ENCODE results near the gene SPC24. TPM values are rescaled to one million over a fixed set of nuclear protein-coding genes. Genes with fewer than 3 reads are reported as not detected.

Gene SPC24
- total RNA-seq, 3 donors from 2014 or later: 0.66 to 4.8 (median 2.3) TPM

- Histone ChIP-seq H3K9me3 (no peaks in the 10 kb centered on the region), H3K4me1 (no peaks in the 10 kb centered on the region), H3K36me3 (peaks cover 4% of the 10 kb centered on the region), H3K27me3 (no peaks in the 10 kb centered on the region), H3K4me3 (no peak overlapping the region), H3K27ac (peak overlapping the region in 1 of 2 donors; percentile 32)
- intact Hi-C loops (cut with DNase I; ENCODE audit: low total_unique reads): no loop called here
- TF ChIP-seq CTCF (IDR thresholded peaks at IDR 0.05) (no peak), POLR2A (IDR thresholded peaks at IDR 0.05) (no peak)
- DNase-seq (ENCODE audit: low spot score in 2 of 2): no peak
Observed at GRCh38 chr19:11175920-11176319, 20.3 kb upstream of the SPC24 start.

GRCh38 chr19:11174336-11174735, 18.8 kb upstream of the SPC24 start:
- H3K4me1 ChIP-seq: no peaks in the 10 kb centered on the region
- H3K4me3 ChIP-seq: no peak overlapping the region
- H3K27me3 ChIP-seq: no peaks in the 10 kb centered on the region
- DNase-seq (ENCODE audit: low spot score in 2 of 2): no peak
- peaks cover 9% of the 10 kb centered on the region for H3K36me3 ChIP-seq
- H3K9me3 ChIP-seq: no peaks in the 10 kb centered on the region
- no peak overlapping the region for H3K27ac ChIP-seq
- TF ChIP-seq CTCF (IDR thresholded peaks at IDR 0.05): no peak
- TF ChIP-seq POLR2AphosphoS5 (IDR thresholded peaks at IDR 0.05): no peak
- no peak for TF ChIP-seq POLR2A (IDR thresholded peaks at IDR 0.05)
- intact Hi-C loops (cut with DNase I; ENCODE audit: low total_unique reads): no loop called here

DNA sequence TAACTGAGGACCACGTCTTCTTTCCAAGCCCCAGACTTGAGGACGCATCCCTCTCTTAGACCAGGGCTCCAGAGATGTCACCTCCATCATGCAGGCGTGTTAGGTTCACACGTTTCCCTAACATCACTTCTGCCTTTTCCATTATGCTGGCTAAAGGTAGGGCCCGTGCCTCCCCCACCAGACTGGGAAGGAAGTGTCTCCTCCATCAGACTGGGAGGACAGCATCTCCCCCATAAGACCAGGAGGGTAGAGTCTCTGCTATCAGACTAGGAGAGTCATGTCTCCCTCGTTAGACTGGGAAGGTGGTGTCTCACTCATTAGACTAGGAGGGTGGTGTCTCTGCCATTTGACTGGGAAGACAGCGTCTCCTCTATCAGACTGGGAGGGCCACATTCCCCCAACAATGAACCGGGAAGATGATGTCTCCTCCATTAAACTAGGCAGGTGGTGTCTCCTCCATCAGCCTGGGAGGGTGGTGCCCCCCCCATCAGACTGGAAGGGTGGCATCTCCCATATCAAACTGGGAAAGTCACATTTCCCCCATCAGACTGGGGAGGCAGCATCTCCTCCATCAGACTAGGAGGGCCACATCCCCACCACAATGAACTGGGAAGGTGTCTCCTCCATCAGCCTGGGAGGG, 18.1 kb upstream of the SPC24 start:
- no peaks in the 10 kb centered on the region for H3K27me3 ChIP-seq
- H3K36me3 ChIP-seq: peaks cover 9% of the 10 kb centered on the region
- intact Hi-C loops (cut with DNase I; ENCODE audit: low total_unique reads): no loop called here
- no peaks in the 10 kb centered on the region for H3K9me3 ChIP-seq
- H3K27ac ChIP-seq: no peak overlapping the region
- no peak for DNase-seq (ENCODE audit: low spot score in 2 of 2)
- no peaks in the 10 kb centered on the region for H3K4me1 ChIP-seq
- no peak for TF ChIP-seq POLR2AphosphoS5 (IDR thresholded peaks at IDR 0.05)
- no peak for TF ChIP-seq CTCF (IDR thresholded peaks at IDR 0.05)
- no peak for TF ChIP-seq POLR2A (IDR thresholded peaks at IDR 0.05)
- H3K4me3 ChIP-seq: no peak overlapping the region

DNA sequence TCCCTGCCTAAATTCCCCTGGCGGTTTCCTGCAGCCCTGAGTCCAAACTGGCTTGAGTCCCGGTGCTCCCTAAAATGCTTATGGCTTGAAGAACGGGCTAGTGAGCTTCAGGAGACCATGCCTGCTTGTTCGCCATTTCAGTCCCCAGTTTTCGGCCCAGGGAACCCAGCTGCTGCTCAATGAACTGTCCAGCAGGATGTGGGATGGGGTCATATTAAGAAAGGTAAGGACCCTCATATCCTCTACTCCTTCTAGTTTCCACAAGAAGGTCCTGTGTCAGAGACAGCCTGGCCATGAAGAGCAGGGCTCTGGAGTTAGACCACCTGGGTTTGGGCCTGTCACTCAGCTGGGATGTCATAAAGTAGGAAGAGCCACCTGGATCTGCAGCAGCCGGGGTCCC, 17.0 kb upstream of the SPC24 start:
- no peak for DNase-seq (ENCODE audit: low spot score in 2 of 2)
- TF ChIP-seq POLR2A (IDR thresholded peaks at IDR 0.05): no peak
- no peak for TF ChIP-seq POLR2AphosphoS5 (IDR thresholded peaks at IDR 0.05)
- TF ChIP-seq CTCF (IDR thresholded peaks at IDR 0.05): no peak
- H3K4me1 ChIP-seq: no peaks in the 10 kb centered on the region
- intact Hi-C loops (cut with DNase I; ENCODE audit: low total_unique reads): no loop called here
- H3K27me3 ChIP-seq: no peaks in the 10 kb centered on the region
- no peaks in the 10 kb centered on the region for H3K9me3 ChIP-seq
- peaks cover 9% of the 10 kb centered on the region for H3K36me3 ChIP-seq
- H3K4me3 ChIP-seq: no peak overlapping the region
- peak overlapping the region in 1 of 2 donors; percentile 30 for H3K27ac ChIP-seq

DNA sequence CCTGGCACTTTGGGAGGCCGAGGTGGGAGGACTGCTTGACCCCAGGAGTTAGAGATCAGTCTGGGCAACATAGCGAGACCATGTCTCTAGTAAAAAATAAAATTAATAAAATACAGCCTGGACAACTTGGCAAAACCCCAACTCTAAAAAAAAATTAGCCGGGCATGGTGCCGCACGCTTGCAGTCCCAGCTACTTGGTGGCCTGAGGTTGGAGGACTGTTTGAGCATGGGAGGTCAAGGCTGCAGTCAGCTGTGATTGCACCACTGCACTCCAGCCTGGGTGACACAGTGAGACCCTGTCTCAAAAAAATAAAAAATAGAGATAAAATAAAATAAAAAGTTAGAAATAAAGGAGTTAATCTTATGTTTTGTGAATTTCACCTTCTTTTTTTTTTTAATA, 15.6 kb upstream of the SPC24 start:
- TF ChIP-seq POLR2A (IDR thresholded peaks at IDR 0.05) (no peak), CTCF (IDR thresholded peaks at IDR 0.05) (no peak), POLR2AphosphoS5 (IDR thresholded peaks at IDR 0.05) (no peak)
- H3K27me3 ChIP-seq: no peaks in the 10 kb centered on the region
- H3K9me3 ChIP-seq: no peaks in the 10 kb centered on the region
- peaks cover 5% of the 10 kb centered on the region for H3K36me3 ChIP-seq
- H3K4me1 ChIP-seq: no peaks in the 10 kb centered on the region
- H3K27ac ChIP-seq: no peak overlapping the region
- no peak overlapping the region for H3K4me3 ChIP-seq
- DNase-seq (ENCODE audit: low spot score in 2 of 2): no peak
- intact Hi-C loops (cut with DNase I; ENCODE audit: low total_unique reads): no loop called here

Data from breast epithelium (tissue), 4 donors.